NOMO-1 treated with dmso at 0.1 percent for 144 hours (cell line): Measurements from ENCODE around the gene CDNF.

Source experiments
- DNase-seq: peaks from one replicate; lab custom pipeline; 2025; ENCODE audit not compliant: unreplicated experiment; lab: John Stamatoyannopoulos, UW

CDNF gene

DNA sequence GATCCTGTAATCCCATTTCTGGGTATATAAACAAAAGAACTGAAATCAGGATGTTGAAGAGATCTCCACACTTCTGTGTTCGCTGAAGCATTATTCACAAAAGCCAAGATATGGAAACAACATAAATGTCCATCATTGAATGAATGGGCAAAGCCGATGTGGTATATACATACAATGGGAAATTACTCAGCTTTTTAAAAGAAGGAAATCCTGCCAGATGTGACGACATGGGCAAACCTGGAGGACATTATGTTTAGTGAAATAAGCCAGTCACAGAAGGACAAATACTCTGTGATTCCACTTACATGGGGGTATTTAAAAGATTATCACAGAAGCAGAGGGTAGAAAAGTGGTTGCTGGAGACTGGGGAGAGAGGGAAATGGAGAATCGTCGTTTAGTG lies 39.2 kb downstream of the CDNF start:
- no peak for DNase-seq

DNA sequence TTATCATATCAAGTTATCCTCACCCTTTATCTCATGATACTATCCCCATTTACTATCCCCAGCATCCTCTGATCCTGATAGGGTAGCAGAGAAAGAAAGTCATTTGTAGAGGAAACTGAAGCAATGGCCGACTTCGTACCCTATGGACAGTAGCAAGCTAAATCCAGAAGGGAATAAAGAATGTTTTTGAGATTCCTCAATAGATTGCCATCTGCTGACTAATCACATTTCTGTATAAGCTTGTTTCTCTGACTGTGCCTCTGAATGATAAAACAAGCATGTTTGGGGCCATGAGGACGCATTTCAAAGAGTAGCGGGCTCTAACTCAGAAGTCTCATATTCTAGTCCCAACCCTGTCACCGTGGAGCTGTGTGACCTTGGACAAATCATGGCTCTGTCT lies 49.9 kb downstream of the CDNF start:
- no peak for DNase-seq

DNA sequence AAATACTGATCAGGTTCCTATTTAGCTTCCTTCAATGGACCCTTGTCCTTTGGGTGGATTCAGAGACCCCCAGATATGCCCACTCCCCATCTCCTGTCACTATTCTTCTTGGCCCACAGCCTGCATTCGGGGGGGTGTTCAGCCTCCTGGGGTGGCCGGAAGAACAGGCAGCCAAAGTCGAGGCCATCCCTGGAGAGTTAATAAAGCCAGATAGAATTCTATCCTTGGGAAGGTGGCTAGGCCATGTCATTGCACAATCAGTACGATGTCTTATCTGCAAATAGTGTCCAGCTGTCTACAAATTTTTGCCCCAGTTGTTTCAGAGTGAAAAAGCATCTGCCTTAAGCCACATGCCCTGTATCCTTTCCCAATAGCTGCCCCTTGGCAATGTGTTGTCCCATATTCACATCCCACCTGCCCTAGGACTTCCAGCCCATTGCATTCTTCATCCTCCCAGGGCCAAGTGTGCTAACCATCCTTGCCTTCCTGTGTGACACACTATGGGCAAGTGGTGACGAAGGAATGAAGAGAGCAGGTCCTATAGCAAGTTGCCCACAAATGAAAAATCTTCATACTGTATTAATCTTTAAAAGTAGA lies 53.3 kb downstream of the CDNF start:
- DNase-seq: no peak

DNA sequence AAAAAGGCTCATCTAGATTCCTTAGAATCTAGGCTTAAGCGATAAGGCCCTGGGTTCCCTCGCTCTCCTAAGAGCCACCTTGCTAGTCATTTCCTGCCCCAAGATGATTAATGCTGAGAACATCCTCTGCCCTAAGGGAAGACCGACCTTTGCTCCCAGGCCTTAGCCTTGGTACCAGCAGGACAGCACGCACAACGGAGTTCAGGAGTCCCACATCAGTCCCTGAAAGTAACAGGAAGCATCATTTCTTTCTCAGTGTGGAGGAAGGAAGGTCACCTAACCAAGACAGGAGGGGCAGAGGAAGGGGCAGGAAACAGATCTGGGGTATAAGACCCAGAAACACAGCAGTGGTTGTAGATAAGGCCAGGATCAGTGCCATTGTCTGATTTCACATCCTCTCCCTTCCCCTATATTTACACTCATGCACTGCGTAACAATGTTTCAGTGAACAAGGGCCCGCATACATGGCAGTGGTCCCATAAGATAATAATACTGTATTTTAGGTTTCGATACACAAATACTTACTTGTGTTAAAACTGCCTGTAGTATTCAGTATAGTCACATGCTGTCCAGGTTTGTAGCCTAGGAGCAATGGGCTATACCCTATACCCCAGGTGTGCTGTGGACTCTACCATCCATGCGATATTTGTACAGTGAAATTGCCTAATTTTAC lies 55.0 kb downstream of the CDNF start:
- DNase-seq: no peak

DNA sequence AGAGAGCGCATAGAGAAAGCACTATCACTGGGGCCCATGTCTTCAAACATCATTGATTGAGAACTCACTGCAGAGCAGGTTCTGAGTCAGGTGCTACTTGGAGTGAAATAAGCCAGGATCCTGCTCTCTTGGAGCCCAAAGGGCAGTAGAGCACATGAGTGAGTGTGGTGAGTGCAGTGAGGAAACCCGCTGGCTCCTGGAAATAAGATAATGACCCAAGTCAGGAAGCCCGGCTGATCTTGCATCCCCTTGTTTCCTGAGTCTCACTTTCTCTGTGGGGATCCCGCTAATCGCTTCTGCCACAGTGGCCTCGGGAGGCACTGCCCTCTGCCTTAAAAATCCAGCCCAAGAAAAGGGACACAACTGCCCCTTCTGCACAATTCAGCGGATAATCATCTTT lies 56.1 kb downstream of the CDNF start:
- no peak for DNase-seq

GRCh38 chr10:14779001-14779651 lies 58.7 kb downstream of the CDNF start:
- no peak for DNase-seq

- DNase-seq: no peak
These were observed 61.3 kb downstream of the CDNF start for GRCh38 chr10:14776546-14776945.

DNA sequence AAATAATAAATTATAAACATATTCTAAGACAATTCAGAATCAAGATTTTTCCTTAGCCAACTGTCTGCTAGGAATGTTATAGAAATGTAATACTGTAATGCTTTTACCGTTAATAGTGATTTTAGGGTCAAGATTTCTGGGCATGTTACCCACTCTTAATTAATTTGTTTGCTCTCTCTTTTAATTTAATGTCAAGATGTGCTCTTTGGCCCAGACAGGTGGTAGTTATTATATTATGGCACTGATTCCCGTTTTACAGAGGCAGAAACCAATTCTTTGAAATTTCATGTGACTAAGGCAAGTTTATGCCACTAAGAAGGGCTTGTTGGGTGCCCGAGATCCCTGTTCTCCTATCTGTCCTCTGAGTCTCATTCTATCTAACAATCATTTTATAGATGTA lies 62.2 kb downstream of the CDNF start:
- DNase-seq: no peak

- no peak for DNase-seq
These were observed 63.0 kb downstream of the CDNF start, which contains the start of gene FAM107B for GRCh38 chr10:14774797-14775196. Gene FAM107B, minus strand, starts transcription at chr10:14774897. Its CDS starts 234 bp downstream, at chr10:14774663.

- no peak for DNase-seq
These were observed 63.6 kb downstream of the CDNF start for GRCh38 chr10:14774214-14774580.

DNA sequence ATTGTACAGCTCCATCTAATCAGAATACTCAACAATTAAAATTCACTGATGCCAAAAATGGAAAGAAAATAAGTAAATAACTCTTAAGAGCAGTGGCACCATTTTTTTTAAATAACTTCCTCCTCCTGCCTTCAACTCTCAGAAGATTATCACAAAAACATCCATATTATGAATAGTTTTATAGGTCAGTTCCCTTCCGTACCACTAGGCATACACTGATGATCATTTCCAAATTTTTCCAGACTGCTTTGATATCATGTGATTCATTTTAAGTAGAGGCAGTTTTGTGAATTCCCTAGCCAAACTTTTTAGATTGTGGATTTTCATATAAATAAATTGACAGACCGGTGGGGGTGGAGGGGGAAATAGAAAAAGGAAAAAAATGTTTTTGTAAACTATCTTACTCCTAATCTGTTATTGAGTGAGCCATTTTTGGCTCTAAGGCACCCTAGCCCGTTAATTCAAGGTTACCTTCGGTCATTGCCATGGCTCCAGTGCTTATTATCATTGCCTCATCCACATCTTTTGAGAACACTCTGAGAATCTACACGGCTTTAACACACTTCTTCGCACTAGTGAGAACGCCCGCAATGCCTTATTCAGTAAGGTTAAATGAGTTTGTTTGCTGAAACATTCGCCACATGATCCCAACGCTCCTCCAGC lies 64.2 kb downstream of the CDNF start:
- DNase-seq: no peak

GRCh38 chr10:14772399-14772798 lies 65.4 kb downstream of the CDNF start:
- DNase-seq: no peak

DNA sequence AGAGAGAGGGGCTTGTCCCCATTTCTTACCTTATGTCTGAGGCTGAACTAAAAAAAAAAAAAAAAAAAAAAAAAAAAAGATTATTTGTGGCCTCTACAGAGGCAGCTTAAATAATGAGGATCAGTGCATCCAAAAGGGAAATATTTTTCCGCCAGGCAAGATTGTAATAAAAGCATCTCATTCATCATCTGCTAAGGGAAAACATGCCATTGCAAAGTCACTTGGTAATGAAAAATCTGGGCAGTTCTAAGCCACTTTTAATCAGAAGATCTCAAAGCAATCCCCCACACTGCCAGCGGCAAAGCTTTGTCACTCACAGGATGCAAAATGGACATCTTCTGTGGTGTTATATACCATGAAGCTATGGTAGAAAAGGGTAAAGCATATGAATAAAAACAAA lies 66.9 kb downstream of the CDNF start:
- DNase-seq: no peak
